GM10266 (cell line): ENCODE results near the gene ADA.
"Not testable (repeated sequence)": the region's sequence is repeated elsewhere in the genome, so short reads cannot be mapped to it uniquely, and the experiment has no call there.

ENCODE experiments used
- DNase-seq: peaks from one replicate; pipeline ENCODE4 v3.0.0; 2012; ENCODE audit errors: extremely low spot score
- CTCF ChIP-seq: IDR thresholded peaks from 2 replicates; pipeline ENCODE4 v1.5.1; 2012; ENCODE audit warnings: mild to moderate bottlenecking, low read depth; ENCODE audit not compliant: control insufficient read depth, insufficient read depth; ENCODE audit errors: missing control alignments

The ADA gene

GRCh38 chr20:44651684-44652423 is at the start of gene ADA:
Gene ADA, minus strand, starts transcription at chr20:44651699. Its CDS starts 92 bp downstream, at chr20:44651607.
- TF ChIP-seq CTCF, result no peak
- DNase-seq, result peak; percentile 69

GRCh38 chr20:44700306-44700705 is 48.8 kb upstream of the ADA start:
- DNase-seq, result no peak
- TF ChIP-seq CTCF, result no peak

DNA sequence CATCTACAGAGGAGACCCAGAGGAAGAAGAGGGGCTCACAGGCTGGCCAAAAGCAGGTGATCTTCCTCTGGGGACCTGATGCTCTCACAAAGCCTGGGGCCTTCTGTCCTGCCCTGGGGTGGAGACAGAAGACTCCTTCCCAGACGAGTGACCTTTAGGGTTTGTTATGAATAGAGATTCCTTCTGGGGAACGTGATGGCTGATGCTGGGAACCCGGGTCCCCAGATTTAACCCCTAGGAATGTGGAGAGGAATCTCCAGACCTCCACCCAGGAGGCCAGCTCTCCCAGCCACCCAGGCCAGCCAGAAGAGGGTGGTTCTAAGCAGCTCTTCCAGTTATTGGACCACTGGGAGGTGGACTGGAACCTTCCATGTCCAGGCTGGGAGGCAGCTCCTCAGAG is 46.9 kb upstream of the ADA start:
- no peak for DNase-seq
- no peak for TF ChIP-seq CTCF

- DNase-seq, result not testable (repeated sequence)
Measured at GRCh38 chr20:44697041-44697440, 45.5 kb upstream of the ADA start.

- TF ChIP-seq CTCF, result no peak
- no peak for DNase-seq
Measured at GRCh38 chr20:44696315-44696714, 44.8 kb upstream of the ADA start.

- TF ChIP-seq CTCF, result no peak
Measured at GRCh38 chr20:44695674-44696300, 44.3 kb upstream of the ADA start.

GRCh38 chr20:44695295-44695673 is 43.8 kb upstream of the ADA start:
- TF ChIP-seq CTCF, result no peak
- DNase-seq, result no peak

More at GRCh38 chr20:44695674-44696300, 44.3 kb upstream of the ADA start:
- no peak for DNase-seq
